LNCAP (cell line): Measurements from ENCODE around the gene HEXIM1.

Experiments used
- TF ChIP-seq, protein P1 (sequence below): fragments of 450-650 bp; IDR thresholded peaks from 2 replicates; pipeline ENCODE4 v1.5.1; 2017; ENCODE audit warnings: mild to moderate bottlenecking

HEXIM1 gene

DNA sequence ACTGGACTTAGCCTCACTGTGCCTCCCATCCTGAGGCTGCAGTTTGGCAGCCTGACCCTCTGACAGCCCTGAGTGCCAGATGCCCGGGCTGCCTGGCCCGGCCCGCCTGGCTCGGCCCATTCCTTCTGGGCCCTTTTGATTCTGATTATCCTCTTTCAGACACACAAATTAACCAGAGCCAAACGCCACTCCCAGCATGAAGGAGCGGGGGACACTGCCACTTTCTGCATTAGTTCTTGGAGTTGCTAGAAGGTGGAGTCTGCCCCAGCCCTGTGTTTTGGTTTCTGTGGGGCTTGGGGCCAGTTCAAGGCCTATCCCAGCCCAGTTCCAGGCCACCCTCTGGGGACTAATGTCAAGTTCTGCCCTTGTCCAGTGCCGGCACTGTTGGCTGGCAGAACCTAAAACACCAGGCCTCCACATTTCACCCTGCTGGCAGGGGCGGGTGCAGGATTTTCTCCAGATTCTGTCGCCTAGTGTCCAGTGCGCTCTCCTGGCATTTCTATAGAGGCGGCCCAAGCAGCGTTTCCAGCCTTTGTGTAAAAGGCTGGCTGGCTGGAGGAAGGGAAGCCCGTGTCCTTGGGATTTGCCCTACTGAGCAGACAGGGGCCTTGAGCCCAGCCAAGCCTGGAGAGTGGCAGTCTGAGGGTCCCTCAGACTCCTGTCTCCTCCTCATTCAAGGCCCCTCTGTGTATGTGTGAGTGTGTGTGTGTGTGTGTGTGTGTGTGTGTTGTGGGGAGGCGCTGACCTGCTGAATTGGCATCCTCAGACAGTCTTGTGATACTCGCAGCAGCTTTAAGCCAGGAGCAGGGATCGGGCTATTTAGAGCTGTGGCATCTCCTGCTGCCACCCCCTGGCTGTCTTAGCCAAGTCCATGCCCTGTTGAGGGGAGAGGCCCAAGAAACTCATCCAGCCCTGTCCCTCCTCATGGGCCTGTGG is 37.3 kb upstream of the HEXIM1 start:
- TF ChIP-seq, protein P1, sequence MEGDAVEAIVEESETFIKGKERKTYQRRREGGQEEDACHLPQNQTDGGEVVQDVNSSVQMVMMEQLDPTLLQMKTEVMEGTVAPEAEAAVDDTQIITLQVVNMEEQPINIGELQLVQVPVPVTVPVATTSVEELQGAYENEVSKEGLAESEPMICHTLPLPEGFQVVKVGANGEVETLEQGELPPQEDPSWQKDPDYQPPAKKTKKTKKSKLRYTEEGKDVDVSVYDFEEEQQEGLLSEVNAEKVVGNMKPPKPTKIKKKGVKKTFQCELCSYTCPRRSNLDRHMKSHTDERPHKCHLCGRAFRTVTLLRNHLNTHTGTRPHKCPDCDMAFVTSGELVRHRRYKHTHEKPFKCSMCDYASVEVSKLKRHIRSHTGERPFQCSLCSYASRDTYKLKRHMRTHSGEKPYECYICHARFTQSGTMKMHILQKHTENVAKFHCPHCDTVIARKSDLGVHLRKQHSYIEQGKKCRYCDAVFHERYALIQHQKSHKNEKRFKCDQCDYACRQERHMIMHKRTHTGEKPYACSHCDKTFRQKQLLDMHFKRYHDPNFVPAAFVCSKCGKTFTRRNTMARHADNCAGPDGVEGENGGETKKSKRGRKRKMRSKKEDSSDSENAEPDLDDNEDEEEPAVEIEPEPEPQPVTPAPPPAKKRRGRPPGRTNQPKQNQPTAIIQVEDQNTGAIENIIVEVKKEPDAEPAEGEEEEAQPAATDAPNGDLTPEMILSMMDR, result no peak

DNA sequence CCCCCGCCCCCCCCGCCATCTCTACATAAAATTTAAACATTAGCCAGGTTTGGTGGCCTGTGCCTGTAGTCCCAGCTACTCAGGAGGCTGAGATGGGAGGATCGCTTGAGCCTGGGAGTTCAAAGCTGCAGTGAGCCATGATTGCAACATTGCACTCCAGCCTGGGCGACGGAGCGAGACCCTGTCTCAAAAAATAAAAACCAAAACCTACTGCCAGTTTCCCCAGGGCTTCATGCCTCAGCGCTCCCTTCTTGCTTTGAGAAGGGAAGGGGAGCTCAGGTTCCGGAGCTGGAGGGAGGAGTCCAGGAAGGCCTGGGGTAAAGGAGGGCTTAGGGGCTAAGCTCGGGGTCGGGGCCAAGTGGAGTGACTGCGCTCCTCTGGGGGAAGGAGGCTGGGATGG is 36.4 kb upstream of the HEXIM1 start:
- TF ChIP-seq, protein P1, result no peak

- TF ChIP-seq, protein P1, result no peak
Measured at GRCh38 chr17:45112559-45113423, 35.5 kb upstream of the HEXIM1 start.

GRCh38 chr17:45113424-45113754 is 34.9 kb upstream of the HEXIM1 start:
- TF ChIP-seq, protein P1, result no peak

DNA sequence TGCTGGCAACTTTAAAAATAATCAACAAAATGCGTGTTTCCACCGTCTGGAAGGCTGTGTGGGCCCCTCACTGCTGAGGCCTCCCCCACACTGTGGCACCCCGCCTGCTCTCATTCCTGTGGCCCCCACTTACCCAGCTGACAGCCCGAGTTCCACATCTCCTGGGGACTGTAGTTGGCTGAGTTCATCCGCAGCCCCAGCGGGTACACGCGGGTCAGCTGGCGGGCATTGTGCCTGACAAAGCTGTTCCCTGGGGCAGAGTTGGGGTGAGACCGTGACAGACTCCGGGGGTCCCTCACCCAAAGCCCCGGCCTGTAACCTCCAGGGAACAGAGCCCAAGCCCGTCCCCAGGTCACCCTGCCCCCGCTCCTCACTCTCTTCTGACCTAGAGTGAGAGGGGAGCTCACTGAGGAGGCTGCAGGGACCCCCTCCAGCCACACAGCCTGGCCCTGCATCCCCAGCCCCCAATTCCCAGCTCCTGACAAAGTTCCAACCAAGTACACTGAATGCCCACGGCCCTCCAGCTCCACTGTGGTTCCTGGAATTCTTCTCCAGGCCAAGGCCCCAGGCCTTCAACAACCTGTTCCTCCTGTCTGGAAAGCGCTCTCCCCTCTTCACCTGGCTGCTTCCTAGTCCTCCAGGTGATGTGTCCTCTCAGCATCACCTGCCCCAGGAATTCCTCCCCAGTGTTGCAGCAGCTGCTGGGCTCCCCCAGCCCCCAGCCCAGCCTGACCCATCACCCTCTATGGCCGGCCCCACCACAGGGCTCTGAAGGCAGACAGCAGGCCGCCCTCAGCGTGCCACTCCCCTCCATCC is 34.0 kb upstream of the HEXIM1 start:
- TF ChIP-seq, protein P1, result no peak

- TF ChIP-seq, protein P1, result no peak
Measured at GRCh38 chr17:45115015-45115625, 33.2 kb upstream of the HEXIM1 start.

DNA sequence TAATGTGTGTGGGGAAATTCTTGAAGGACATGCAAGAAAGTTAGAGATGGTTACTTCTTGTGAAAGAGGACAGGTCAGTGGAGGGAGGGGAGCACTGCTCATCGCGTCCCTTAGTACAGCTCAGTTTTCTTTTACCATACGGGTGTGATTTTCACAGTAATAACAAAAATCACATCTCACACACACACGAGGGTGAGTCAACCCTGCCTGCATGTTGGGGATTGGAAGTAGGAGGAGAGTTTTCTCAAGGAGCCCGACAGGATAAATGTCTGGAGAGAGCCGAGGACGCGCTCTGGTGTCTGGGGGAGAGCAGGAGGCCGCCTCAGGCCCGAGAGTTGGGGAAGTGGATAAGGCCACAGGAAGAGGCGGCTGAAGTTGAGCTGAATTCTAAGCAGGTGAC is 32.4 kb upstream of the HEXIM1 start:
- TF ChIP-seq, protein P1, result no peak
